WTC11 (cell line): ENCODE results near the gene TMEM186. TPM values are rescaled to one million over a fixed set of nuclear protein-coding genes. Genes with fewer than 3 reads are reported as not detected.

Experiments used
- total RNA-seq: library from RNA; stranded (reverse); gene quantifications from 3 replicates; pipeline ENCODE4 v1.2.3, GENCODE V29; 2021

TMEM186 gene
- total RNA-seq, 1 experiment from 2014 or later = 17.8 TPM

Other genes with a start within 250 kb of the TMEM186 start
- 0.37 to 1.1 TPM (median 0.60 TPM) in 3 replicates for gene TMEM114, start 207.1 kb downstream of the TMEM186 start, total RNA-seq
- 48.1 to 82.0 TPM (median 52.9 TPM) in 3 replicates for gene METTL22, start 175.9 kb downstream of the TMEM186 start, total RNA-seq
- gene ABAT, start 123.0 kb downstream of the TMEM186 start, total RNA-seq = 4.4 to 6.6 TPM (median 5.4 TPM) in 3 replicates
- gene PMM2, start 200 bp upstream of the TMEM186 start, total RNA-seq = 43.5 to 53.8 TPM (median 46.1 TPM) in 3 replicates
- gene CARHSP1, start 71.4 kb upstream of the TMEM186 start, total RNA-seq = 260 to 271 TPM (median 261 TPM) in 3 replicates
- not detected in 3 replicates for gene LITAFD, start 84.7 kb upstream of the TMEM186 start, total RNA-seq
- gene USP7, start 166.3 kb upstream of the TMEM186 start, total RNA-seq = 153 to 211 TPM (median 161 TPM) in 3 replicates